Posterior vena cava (tissue), 2 donors: ENCODE data around the gene LTBP2. TPM values are rescaled to one million over a fixed set of nuclear protein-coding genes. Genes with fewer than 3 reads are reported as not detected.
"Not testable (repeated sequence)": the region's sequence is repeated elsewhere in the genome, so short reads cannot be mapped to it uniquely, and the experiment has no call there.

Experiments used
- DNase-seq: peaks from one replicate; pipeline ENCODE4 v3.0.0-alpha.2; 2020; ENCODE audit warnings: low spot score
- intact Hi-C, 2 donors: fragments of 100-400 bp; cut with DNase I; formaldehyde crosslinking; loops; one replicate each; pipeline versions ENCODE4 v1.14.1 to v1.14.2; 2022 to 2023
- total RNA-seq, 2 donors: library from RNA; stranded (reverse); fragmentation: NEBNext Ultra II Directional; extraction: Animal tissue kit (Norgen Biotek cat#: 25700); gene quantifications; one replicate each; pipeline ENCODE4 v1.2.1, GENCODE V29; 2021
- donor health status: DM: yes; HTN: yes; CAD: no.
- donor health status: DM: yes; HTN: yes; CAD: no.

LTBP2 gene
- total RNA-seq, 2 donors from 2014 or later = 141 to 168 TPM

DNA sequence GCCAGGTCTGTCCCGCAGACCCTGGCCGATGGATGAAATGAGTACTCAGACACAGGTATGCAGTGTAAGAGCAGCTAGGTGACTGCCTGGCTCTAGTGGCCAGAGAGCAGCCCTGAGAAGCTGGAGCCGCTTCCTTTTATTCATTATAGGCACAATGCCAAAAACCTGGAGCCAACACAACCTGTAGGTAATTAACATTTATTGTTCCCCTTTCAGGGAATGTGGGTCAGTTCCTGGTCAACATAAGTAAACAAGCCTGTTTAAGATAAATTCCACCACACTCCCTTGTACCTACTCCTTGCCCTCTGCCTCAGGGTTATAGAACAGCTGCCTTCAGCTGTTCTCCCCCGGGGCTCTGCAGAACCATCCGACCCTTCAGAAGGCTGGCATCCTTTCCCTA is 157.6 kb downstream of the LTBP2 start:
- intact Hi-C loops, DNase-seq: not testable (repeated sequence)

Other genes with a start within 250 kb of the LTBP2 start
- gene SYNDIG1L, start 186.0 kb downstream of the LTBP2 start, total RNA-seq = under 1 TPM; 0.23 to 0.29 TPM
- 100 to 1,000 TPM; 147 to 224 TPM for gene NPC2, start 118.9 kb downstream of the LTBP2 start, total RNA-seq
- 10 to 100 TPM in 1 of 2 donors, 1 to 10 TPM in 1; 9.3 to 12.9 TPM for gene ISCA2, start 118.5 kb downstream of the LTBP2 start, total RNA-seq
- gene AREL1, start 100.8 kb upstream of the LTBP2 start, total RNA-seq = 10 to 100 TPM; 22.1 to 25.7 TPM
- 10 to 100 TPM; 41.2 to 42.4 TPM for gene FCF1, start 100.9 kb upstream of the LTBP2 start, total RNA-seq
- gene YLPM1, start 151.1 kb upstream of the LTBP2 start, total RNA-seq = 10 to 100 TPM; 46.8 to 52.4 TPM